Keratinocyte (primary cell): ENCODE data around the gene FMN1. TPM values are rescaled to one million over a fixed set of nuclear protein-coding genes. Genes with fewer than 3 reads are reported as not detected.

ENCODE experiments used
- DNase-seq: peaks from one replicate; pipeline ENCODE4 v3.0.0-alpha.2; 2011; ENCODE audit warnings: low read depth, missing footprints, low spot score
- FAIRE-seq: peaks from 2 replicates; lab custom pipeline; 2011; peaks lifted over from hg19 to GRCh38; lab: Jason Lieb, UNC
- H2AFZ ChIP-seq: 2 replicates; pipeline ENCODE4 v1.6.0; 2012; ENCODE audit warnings: low read length, control low read depth, inconsistent platforms; ENCODE audit not compliant: control insufficient read depth
- H3K27ac ChIP-seq: 2 replicates; pipeline ENCODE4 v1.5.1; 2011; ENCODE audit warnings: low read length; ENCODE audit not compliant: control insufficient read depth, insufficient read depth
- H3K27me3 ChIP-seq: 3 replicates; pipeline ENCODE4 v1.6.0; 2011; ENCODE audit warnings: low read length; ENCODE audit not compliant: control insufficient read depth, insufficient read depth; ENCODE audit errors: extremely low read depth
- H3K36me3 ChIP-seq, 2 experiments: 2 replicates in 1 of 2; 3 replicates in 1 of 2; pipeline ENCODE4 v1.5.1; 2011; ENCODE audit warnings: low read length in 2 of 2, mild to moderate bottlenecking in 1 of 2; ENCODE audit not compliant: control insufficient read depth in 2 of 2, insufficient read depth in 2 of 2; ENCODE audit errors: extremely low read depth in 1 of 2
- H3K4me1 ChIP-seq: 3 replicates; pipeline ENCODE4 v1.5.1; 2011; ENCODE audit warnings: low read length; ENCODE audit not compliant: control insufficient read depth, insufficient read depth; ENCODE audit errors: extremely low read depth
- H3K4me2 ChIP-seq: 3 replicates; pipeline ENCODE4 v1.6.0; 2011; ENCODE audit warnings: low read depth, low read length; ENCODE audit not compliant: control insufficient read depth, insufficient read depth; ENCODE audit errors: extremely low read depth
- H3K4me3 ChIP-seq, 3 experiments: fragments of 200-600 bp in 1 of 3; sonication (generic) in 1 of 3; 2 replicates in 2 of 3; 3 replicates in 1 of 3; pipeline ENCODE4 v1.5.1; 2011 to 2016; ENCODE audit warnings: low read length in 3 of 3, mild to moderate bottlenecking in 3 of 3, control low read depth in 2 of 3, inconsistent platforms in 1 of 3, low read depth in 1 of 3, mixed read lengths in 1 of 3, mixed run types in 1 of 3, moderate library complexity in 1 of 3; ENCODE audit not compliant: control insufficient read depth in 2 of 3, insufficient read depth in 2 of 3; ENCODE audit errors: extremely low read depth in 1 of 3
- H3K79me2 ChIP-seq: 2 replicates; pipeline ENCODE4 v1.6.0; 2012; ENCODE audit warnings: low read length; ENCODE audit not compliant: control insufficient read depth, insufficient read depth
- H3K9ac ChIP-seq: 3 replicates; pipeline ENCODE4 v1.6.0; 2011; ENCODE audit warnings: low read length; ENCODE audit not compliant: control insufficient read depth, insufficient read depth; ENCODE audit errors: extremely low read depth
- H3K9me1 ChIP-seq: 3 replicates; pipeline ENCODE4 v1.6.0; 2011; ENCODE audit warnings: low read length; ENCODE audit not compliant: control insufficient read depth, insufficient read depth; ENCODE audit errors: extremely low read depth
- H3K9me3 ChIP-seq: 2 replicates; pipeline ENCODE4 v1.5.1; 2012; ENCODE audit warnings: low read depth, low read length; ENCODE audit not compliant: control insufficient read depth
- H4K20me1 ChIP-seq: 3 replicates; pipeline ENCODE4 v1.6.0; 2011; ENCODE audit warnings: low read length; ENCODE audit not compliant: control insufficient read depth, insufficient read depth; ENCODE audit errors: extremely low read depth
- CTCF ChIP-seq, 3 experiments: IDR thresholded peaks in 1 of 3; conservative IDR thresholded peaks in 1 of 3; optimal IDR thresholded peaks in 1 of 3; 2 replicates in 2 of 3; 3 replicates in 1 of 3; pipeline versions ENCODE3 to v1.5.1; 2011; ENCODE audit warnings: low read length in 3 of 3, mild to moderate bottlenecking in 3 of 3, moderate library complexity in 2 of 3, control low read depth in 1 of 3, inconsistent platforms in 1 of 3; ENCODE audit not compliant: insufficient read depth in 2 of 3; ENCODE audit errors: extremely low read depth in 1 of 3
- EZH2 ChIP-seq: IDR thresholded peaks from one replicate; pipeline ENCODE4 v1.6.1; 2012; ENCODE audit warnings: inconsistent platforms, mild to moderate bottlenecking, low read length, moderate library complexity
- dilution Hi-C: fragments of 300-500 bp; cut with MboI; formaldehyde crosslinking; loops from one replicate; pipeline ENCODE4 v1.7.0; 2020; ENCODE audit warnings: low sequenced_read_pairs; ENCODE audit not compliant: extremely low pct_ligation_motif_present
- polyA plus RNA-seq, 5 experiments: library from polyadenylated mRNA; depleted of rRNA in 3 of 5; stranded (reverse) in 3 of 5; stranded (forward) in 1 of 5; unstranded in 1 of 5; fragments of >200 nt; gene quantifications; 1 replicate in 1 of 5; 2 replicates in 3 of 5; 3 replicates in 1 of 5; pipeline versions ENCODE4 v1.2.1 to v1.2.3, GENCODE V29; 2011 to 2012; ENCODE audit warnings: missing spikeins in 2 of 5, low read depth in 1 of 5, low replicate concordance in 1 of 5

FMN1 gene
- polyA plus RNA-seq, 1 donor (not counting 4 experiments of a cell fraction or from before 2014, with no cell fraction given), result 0.71 TPM

DNA sequence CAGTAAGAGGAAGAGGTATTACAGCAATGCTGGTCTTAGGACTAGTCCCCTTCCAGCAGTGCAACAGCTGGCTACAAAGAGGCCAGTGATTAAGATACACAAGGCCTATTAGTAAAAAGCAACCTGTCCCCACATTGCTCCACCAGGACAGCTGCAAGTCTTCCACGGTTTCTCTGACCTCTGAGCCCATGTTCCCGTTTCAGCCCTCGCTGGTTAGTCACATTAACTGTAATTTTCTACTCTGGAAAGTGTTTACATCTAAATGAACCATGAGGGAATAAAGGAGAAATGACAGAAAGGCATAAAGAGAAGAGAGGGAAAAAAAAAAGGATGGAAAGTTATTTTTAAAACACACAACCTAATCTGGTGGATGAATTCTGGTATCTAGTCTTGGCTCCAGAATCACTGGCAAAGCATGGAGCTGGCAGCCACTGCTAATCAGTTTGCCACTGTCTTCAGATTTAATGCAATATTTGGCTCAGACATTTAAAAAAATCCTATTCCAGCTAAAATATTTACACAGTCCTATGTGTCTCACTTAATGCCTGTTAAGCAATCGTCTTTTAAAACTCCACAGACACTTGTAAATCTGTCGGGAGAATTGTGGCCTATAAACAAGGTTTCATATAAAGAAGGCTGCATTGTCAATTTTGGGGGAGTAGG, 321.8 kb downstream of the FMN1 start:
- FAIRE-seq (no peak), DNase-seq (no peak)
- H2AFZ ChIP-seq, result no peak overlapping the region
- H4K20me1 ChIP-seq, result no peaks in the 10 kb centered on the region
- H3K4me3 ChIP-seq, result no peak overlapping the region
- H3K9me3 ChIP-seq, result no peaks in the 10 kb centered on the region
- no peaks in the 10 kb centered on the region for H3K36me3 ChIP-seq
- H3K9ac ChIP-seq, result no peak overlapping the region
- no peak overlapping the region for H3K27ac ChIP-seq
- no peak overlapping the region for H3K4me2 ChIP-seq
- no peak for TF ChIP-seq CTCF (optimal IDR thresholded peaks at IDR 0.05 in 1 of 3, IDR thresholded peaks at IDR 0.05 in 1 of 3, conservative IDR thresholded peaks at IDR 0.05 in 1 of 3; ENCODE audit: extremely low read depth in 1 of 3, insufficient read depth in 2 of 3, low read length in 3 of 3)
- TF ChIP-seq EZH2, result no peak
- H3K79me2 ChIP-seq, result no peaks in the 10 kb centered on the region
- dilution Hi-C loops, result no loop called here
- H3K9me1 ChIP-seq, result no peaks in the 10 kb centered on the region
- no peaks in the 10 kb centered on the region for H3K27me3 ChIP-seq
- peaks cover under 1% of the 10 kb centered on the region for H3K4me1 ChIP-seq

DNA sequence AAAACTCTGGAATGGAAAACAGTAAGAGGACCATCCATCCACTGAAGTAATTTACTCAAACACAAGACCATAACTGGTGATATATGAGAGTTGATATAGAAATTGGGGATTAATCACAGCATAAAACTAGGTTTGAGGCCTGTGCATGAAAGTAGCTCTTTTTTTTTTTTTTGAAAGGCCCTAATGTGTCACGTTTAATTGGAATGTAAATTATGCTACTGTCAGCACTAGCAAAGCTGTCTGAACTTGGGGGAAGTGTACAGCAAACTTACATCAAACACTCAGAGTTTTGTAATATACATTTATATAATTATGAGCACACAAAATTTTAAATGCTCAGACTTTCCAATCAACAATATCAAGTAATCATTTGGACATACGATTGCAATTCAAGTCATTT, 322.6 kb downstream of the FMN1 start:
- dilution Hi-C loops, result no loop called here
- H3K4me2 ChIP-seq, result no peak overlapping the region
- no peaks in the 10 kb centered on the region for H3K27me3 ChIP-seq
- H3K79me2 ChIP-seq, result no peaks in the 10 kb centered on the region
- DNase-seq, result no peak
- no peaks in the 10 kb centered on the region for H3K36me3 ChIP-seq
- no peaks in the 10 kb centered on the region for H3K9me3 ChIP-seq
- H3K9ac ChIP-seq, result no peak overlapping the region
- H3K4me3 ChIP-seq, result no peak overlapping the region
- no peak for TF ChIP-seq CTCF (optimal IDR thresholded peaks at IDR 0.05 in 1 of 3, IDR thresholded peaks at IDR 0.05 in 1 of 3, conservative IDR thresholded peaks at IDR 0.05 in 1 of 3; ENCODE audit: extremely low read depth in 1 of 3, insufficient read depth in 2 of 3, low read length in 3 of 3)
- no peak for TF ChIP-seq EZH2
- no peaks in the 10 kb centered on the region for H3K9me1 ChIP-seq
- no peak for FAIRE-seq
- no peak overlapping the region for H3K27ac ChIP-seq
- no peaks in the 10 kb centered on the region for H4K20me1 ChIP-seq
- H3K4me1 ChIP-seq, result peaks cover 10% of the 10 kb centered on the region
- no peak overlapping the region for H2AFZ ChIP-seq
